CD4-positive, alpha-beta T cell treated with Interleukin-12 subunit alpha and Interleukin-12 subunit beta, for 1 hour (primary cell): ENCODE measurements around the gene SHISA8.
A peak's percentile ranks its signal among the peaks of the same experiment; 100 is the strongest.

Source experiments
- DNase-seq: peaks from one replicate; pipeline ENCODE4 v3.0.0-alpha.2; 2020

The SHISA8 gene

GRCh38 chr22:41933411-41934177 lies 18.7 kb upstream of the SHISA8 start:
- DNase-seq = no peak

GRCh38 chr22:41932353-41932752 lies 17.5 kb upstream of the SHISA8 start:
- no peak for DNase-seq

- no peak for DNase-seq
Measured at GRCh38 chr22:41931701-41932269, 16.9 kb upstream of the SHISA8 start.

GRCh38 chr22:41929418-41929810 lies 14.5 kb upstream of the SHISA8 start:
- no peak for DNase-seq

GRCh38 chr22:41928593-41929417 lies 13.9 kb upstream of the SHISA8 start:
- no peak for DNase-seq

GRCh38 chr22:41927813-41928212 lies 12.9 kb upstream of the SHISA8 start:
- DNase-seq = no peak

GRCh38 chr22:41925783-41926460 lies 11.0 kb upstream of the SHISA8 start:
- peak; percentile 82 for DNase-seq

- DNase-seq = no peak
Measured at GRCh38 chr22:41923595-41924276, 8.9 kb upstream of the SHISA8 start.

GRCh38 chr22:41922940-41923594 lies 8.2 kb upstream of the SHISA8 start:
- DNase-seq = no peak

GRCh38 chr22:41922328-41922727 lies 7.5 kb upstream of the SHISA8 start:
- DNase-seq = no peak

GRCh38 chr22:41920271-41920976 lies 5.5 kb upstream of the SHISA8 start:
- no peak for DNase-seq

GRCh38 chr22:41919357-41920224 lies 4.7 kb upstream of the SHISA8 start:
- peak; percentile 50 for DNase-seq

- DNase-seq = no peak
Measured at GRCh38 chr22:41917903-41918791, 3.3 kb upstream of the SHISA8 start.

GRCh38 chr22:41917375-41917902 lies 2.6 kb upstream of the SHISA8 start:
- no peak for DNase-seq

GRCh38 chr22:41916745-41917358 lies 2.0 kb upstream of the SHISA8 start:
- no peak for DNase-seq

- no peak for DNase-seq
Measured at GRCh38 chr22:41915786-41916493, 1.1 kb upstream of the SHISA8 start.

GRCh38 chr22:41914611-41915034 lies 251 bp downstream of the SHISA8 start:
- no peak for DNase-seq
